Activated CD4-positive, CD25-positive, alpha-beta regulatory T cell treated with anti-CD3 and anti-CD28 coated beads, Interleukin-2, amount 50 U/mL, for 16 hours (primary cell): Measurements from ENCODE around the gene VIPAS39.

Source experiments
- DNase-seq: peaks from one replicate; pipeline ENCODE4 v3.0.0-alpha.2; 2020; ENCODE audit warnings: low read depth, low spot score

Gene VIPAS39

DNA sequence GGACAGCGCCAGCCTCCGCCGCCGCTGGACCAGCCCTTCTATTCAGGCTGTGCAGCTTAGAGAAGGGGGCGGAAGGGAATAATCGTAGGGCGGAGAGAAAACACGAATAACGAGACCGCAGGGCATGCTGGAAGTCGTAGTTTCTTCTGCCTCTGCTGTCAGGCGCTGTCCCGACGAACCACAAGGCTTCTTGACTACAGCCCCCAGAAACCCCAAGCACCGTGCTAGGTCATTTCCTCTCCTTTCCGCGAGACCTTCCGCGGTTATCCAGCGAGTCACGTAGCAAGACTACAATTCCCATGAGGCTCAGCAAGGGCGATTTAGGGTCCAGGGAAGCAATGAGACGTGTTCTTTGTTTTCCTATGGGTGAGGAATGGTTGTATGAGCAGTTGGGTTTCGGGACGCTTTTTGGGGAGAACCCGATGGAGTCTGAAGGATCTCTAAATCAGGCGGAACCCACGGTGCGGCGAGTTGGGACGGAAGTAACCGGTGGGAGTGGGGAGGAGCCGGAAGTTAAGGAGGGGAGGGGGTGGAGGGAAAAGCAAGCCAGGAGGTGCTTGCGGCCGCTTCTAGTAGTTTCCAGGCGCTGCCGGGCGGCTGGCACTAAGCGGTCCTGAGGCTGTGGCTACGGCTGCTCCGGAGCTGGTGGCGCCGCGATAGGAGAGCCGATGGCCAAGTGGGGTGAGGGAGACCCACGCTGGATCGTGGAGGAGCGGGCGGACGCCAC is at the start of gene VIPAS39, which contains the start of gene AHSA1:
TSS of gene VIPAS39 (minus strand) at position 80 of the 727 bp plus-strand sequence. CDS start 3,499 bp downstream, outside the sequence.
TSS of gene AHSA1 (plus strand) at position 572 of the 727 bp plus-strand sequence. CDS start at position 669, 97 bp downstream.
- peak; percentile 91 for DNase-seq

DNA sequence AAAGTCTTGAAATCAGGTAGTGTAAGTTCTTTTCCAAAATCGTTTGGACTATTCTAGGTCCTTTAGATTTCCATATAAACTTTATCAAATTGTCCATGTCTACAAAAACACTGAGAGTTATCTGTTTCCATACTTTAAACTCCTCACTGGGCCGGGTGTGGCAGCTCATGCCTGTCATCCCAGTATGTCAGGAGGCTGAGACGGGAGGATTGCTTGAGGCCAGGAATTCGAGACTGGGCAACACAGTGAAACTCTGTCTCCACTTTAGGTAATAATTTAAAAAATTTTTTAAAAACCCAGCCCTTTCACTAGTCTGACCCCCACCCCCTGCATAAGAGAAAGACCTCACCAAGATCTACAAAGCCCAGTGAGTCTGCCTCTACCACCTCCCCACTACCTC is 47.6 kb upstream of the VIPAS39 start:
- DNase-seq: no peak

- DNase-seq: no peak
Observed at GRCh38 chr14:77503138-77503537, 45.7 kb upstream of the VIPAS39 start.

DNA sequence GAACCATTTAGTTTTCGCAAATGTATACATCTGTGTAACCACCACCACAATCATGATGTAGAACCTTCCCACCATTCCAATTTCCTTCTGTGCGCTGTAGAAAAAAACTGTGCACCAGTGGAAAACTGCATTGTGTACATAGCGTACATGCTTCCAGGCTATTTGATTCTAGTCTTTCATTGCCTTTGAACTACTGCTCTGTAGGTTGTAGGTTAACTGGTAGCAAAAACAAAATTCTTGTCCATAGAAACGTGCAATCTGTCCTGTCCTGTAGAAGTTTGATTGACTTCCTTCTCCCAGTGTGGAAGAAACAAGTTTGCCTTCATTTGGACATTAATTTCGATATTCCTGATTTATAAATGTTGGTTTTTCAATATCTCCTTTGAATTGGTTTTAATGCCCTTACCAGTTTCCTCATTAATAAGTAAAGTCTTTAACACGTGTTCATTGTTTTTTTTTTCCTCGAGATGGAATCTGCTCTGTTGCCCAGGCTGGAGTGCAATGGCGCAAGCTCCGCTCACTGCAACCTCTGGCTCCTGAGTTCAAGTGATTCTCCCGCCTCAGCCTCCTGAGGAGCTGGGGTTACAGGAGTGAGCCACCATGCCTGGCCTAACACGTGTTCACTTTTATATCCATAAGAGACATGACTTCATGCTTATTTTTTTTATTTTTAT is 44.8 kb upstream of the VIPAS39 start:
- no peak for DNase-seq

GRCh38 chr14:77498984-77499527 is 41.7 kb upstream of the VIPAS39 start:
- DNase-seq: no peak

- no peak for DNase-seq
Observed at GRCh38 chr14:77498120-77498979, 40.9 kb upstream of the VIPAS39 start, which contains the start of gene ISM2. TSS of gene ISM2 (minus strand) at chr14:77498816. CDS start at chr14:77498793, 23 bp downstream.

GRCh38 chr14:77495334-77495733 is 37.9 kb upstream of the VIPAS39 start:
- DNase-seq: no peak

GRCh38 chr14:77491056-77491455 is 33.7 kb upstream of the VIPAS39 start:
- DNase-seq: no peak

DNA sequence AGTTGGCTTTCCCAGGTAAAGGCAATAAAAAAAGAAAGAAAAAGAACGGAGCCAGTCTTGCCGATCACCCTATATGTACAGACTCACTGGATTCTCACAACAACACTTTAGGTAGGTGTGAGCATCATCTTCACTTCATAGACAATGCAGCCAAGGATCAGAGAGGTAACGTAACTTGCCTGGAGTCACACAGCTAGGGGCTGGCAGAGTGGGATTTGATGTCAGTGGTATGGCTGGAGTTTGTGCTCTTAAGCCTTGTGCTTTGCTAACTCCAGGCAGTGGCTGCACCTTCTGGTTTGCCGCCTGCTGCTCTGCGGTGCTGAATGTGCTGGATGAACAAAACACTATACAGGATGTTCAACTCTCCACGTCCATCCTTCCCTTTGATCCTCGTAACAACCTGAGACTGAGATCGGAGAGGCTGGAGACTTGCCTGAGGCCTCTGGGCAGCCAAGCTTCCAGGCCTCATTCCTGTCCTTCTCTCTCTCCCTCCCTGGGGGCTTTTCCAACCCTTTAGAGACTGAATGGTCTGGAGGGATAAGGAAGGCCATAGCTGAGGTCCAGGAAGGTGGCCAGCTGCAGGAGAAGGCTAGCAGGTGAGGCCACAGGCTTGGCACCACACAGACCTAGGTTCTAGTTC is 33.1 kb upstream of the VIPAS39 start:
- no peak for DNase-seq

DNA sequence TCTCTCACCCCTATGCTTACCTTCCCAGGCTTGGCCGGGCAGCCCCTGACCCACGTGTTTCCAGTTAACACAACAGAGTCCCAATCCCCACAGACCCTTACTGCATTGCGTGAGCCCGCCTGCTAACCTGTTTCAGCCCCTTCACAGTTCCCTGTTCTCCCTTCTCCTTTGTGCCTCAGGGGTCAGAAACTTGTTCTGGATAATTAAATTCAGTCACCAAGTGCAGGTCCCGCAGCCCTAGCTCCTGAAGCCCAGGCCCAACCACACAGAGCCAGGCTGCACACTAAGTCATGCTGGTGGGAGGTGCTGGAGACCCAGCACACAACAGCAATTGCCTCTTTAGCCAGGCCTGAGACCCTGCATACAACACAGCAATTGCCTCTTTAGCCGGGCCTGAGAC is 31.6 kb upstream of the VIPAS39 start:
- no peak for DNase-seq

DNA sequence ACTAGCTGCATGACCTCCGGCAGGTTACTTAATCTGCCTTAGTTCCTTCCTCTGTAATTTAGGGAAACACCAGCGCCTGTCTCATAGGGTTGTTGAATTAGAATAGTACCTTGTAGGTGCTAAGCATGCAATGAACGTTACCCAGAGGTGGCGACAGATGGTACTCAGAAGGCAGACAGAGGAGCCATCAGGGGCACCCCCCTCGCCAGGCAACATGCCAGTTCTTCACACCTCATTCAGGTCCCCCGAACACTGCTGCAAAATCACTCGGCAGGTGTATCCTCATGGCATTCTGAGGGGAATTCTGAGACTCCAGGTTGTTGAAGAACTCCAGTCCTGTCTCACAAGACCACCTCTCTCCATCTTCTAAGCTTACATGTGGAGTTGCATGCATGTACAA is 31.2 kb upstream of the VIPAS39 start:
- no peak for DNase-seq

DNA sequence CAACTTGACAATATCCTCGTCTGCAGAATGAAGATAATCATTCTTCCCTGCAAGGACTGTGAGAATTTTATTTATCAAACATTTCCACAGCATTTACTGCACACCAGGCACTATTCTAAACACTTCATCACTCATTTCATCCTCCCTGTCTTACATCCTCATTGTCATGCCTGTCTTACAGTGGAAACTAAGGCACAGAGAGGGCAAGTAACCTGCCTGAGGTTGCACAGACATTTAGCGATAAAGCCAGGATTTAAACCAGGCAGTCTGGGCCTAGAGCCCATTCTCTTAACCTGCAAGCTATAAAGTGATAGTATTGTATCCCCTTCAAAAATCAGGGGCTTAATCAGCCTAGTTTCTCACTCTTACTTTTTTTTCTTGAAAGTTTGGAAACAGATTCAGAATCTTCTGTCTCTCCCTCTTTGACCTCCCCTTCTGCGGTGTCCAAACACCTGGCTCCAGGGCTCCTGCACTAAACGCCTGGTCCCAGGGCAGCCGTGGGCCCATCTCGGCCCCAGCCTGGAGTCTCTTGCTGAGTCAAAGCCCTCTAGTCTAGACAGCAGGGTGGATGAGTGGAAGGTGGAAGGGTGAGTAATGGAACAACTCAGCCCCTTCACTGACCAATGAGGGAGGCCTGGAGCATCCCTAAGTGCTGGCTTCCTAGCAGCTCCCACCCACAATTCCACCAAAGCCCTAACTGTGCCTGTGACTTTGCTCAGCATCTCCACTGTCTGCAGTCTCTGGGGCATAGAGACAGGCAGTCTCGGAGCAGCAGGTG is 28.7 kb upstream of the VIPAS39 start:
- DNase-seq: no peak

DNA sequence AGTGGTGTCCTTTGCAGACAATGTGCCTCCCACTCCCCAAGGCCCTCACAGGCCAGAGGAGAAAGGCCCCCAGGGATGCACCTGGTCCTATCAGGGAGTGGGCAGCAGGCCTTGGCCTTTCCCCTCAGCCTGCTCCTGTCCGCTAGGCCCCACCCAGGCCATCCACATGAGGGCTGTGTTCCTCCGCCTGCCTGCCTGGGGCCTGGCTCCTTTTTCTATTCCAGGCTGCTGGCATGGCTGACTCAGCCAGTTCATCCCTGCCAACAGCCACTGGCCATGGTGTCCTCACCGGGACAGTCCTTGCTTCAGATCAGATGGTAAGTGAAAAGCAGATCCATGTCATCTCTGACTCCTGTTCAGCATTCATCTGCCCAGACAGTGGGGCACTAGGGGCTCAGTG is 27.9 kb upstream of the VIPAS39 start:
- no peak for DNase-seq

GRCh38 chr14:77482422-77482821 is 25.0 kb upstream of the VIPAS39 start:
- no peak for DNase-seq

- DNase-seq: no peak
Observed at GRCh38 chr14:77478796-77479195, 21.4 kb upstream of the VIPAS39 start.

DNA sequence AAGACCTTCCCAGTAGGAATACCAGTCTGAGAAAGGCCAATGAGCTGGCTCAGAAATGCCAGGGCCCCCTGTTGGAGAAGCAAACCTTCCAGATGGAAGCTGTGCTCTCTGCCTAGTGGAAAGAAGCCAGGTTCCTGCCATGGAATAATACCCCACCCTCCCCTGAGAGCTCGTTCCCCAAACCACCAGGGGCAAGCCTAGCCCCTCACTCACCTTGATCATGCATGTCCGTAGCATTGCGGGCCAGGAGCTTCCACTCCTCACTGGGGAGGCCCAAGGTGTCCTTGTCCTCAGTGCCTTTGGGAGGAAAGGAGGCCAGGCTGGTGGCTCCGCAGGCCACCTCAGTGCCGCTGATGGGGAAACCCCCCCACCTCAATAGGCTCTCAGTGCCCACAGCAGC is 20.6 kb upstream of the VIPAS39 start:
- DNase-seq: no peak

DNA sequence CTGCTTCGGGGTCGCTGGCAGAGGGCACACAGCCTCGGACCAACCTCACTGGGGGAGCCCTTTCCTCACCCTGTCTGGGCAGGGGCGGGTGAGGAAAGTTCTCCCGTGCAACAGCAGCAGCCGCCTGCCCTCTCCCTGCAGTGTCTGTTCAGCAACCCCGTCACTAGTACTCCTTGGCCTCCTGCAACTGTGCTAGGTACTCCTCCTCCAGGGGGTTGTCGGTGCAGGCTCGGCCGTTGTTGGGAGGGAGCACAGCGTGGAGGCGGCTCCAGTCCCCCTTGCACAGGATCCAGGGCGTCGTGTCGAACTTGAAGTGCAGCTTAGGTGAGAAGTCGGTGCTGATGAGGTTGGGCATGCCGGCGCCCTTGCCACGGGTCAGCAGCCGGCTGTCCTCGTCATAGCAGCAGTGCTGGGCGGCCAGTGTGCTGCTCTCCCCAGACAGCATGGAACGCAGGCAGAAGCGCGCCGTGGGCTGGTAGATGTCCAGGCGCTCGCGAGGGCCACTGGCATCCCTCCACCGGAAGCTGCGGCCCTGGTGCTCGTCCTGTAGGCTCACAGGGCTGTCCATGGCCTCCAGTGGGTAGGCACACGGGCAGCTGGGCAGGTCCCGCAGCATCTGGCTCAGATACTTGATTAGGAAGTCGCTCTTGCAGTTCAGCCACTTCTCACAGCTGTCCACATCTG is 18.2 kb upstream of the VIPAS39 start:
- DNase-seq: no peak

- no peak for DNase-seq
Observed at GRCh38 chr14:77474479-77475177, 17.2 kb upstream of the VIPAS39 start.

DNA sequence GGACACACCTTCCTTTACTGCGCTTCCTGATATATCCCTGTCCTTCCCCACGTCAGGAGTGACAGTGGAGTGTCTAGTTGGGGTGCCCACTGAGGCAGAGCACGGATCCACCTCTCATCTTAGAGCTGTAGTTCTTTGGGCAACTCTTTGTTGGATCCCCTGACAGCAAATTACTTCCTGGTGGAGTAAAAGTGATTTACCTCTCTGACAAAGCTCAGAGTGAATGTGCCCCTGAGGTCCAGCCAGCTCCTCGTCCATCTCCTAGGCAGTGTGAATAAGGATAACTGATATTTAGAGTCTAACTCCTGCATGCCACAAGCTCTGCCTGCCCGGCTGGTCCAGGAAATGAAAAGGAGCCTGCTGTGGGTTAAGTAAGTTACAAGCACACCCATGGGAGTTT is 16.5 kb upstream of the VIPAS39 start:
- DNase-seq: no peak
